Endometrial microvascular endothelial cells (primary cell): ENCODE data around the gene FYB1. TPM values are rescaled to one million over a fixed set of nuclear protein-coding genes. Genes with fewer than 3 reads are reported as not detected.

Source experiments
- in situ Hi-C: cut with HindIII; loops from 2 replicates; pipeline ENCODE4 v1.10.0; 2017; ENCODE audit warnings: low sequenced_read_pairs, low pct_unique_long_range_greater_than_20kb; ENCODE audit errors: inconsistent ontology term
- total RNA-seq: library from RNA; depleted of rRNA; stranded (reverse); fragments of >200 nt; gene quantifications from one replicate; pipeline ENCODE4 v1.2.3, GENCODE V29; 2015; ENCODE audit errors: inconsistent ontology term

Gene FYB1
- total RNA-seq, 1 donor from 2014 or later: not detected

- in situ Hi-C loops: no loop called here
Measured at GRCh38 chr5:39143151-39143860, 76.1 kb downstream of the FYB1 start.

- in situ Hi-C loops: no loop called here
Measured at GRCh38 chr5:39140558-39141168, 78.7 kb downstream of the FYB1 start.

GRCh38 chr5:39138892-39139291 is 80.5 kb downstream of the FYB1 start:
- in situ Hi-C loops: no loop called here

GRCh38 chr5:39137819-39138451 is 81.4 kb downstream of the FYB1 start:
- in situ Hi-C loops: no loop called here

GRCh38 chr5:39137391-39137790 is 82.0 kb downstream of the FYB1 start:
- in situ Hi-C loops: no loop called here

- in situ Hi-C loops: no loop called here
Measured at GRCh38 chr5:39132792-39133191, 86.6 kb downstream of the FYB1 start.

GRCh38 chr5:39132128-39132447 is 87.3 kb downstream of the FYB1 start:
- in situ Hi-C loops: no loop called here

GRCh38 chr5:39131210-39132127 is 87.9 kb downstream of the FYB1 start:
- in situ Hi-C loops: no loop called here

- in situ Hi-C loops: no loop called here
Measured at GRCh38 chr5:39130716-39131115, 88.6 kb downstream of the FYB1 start.

GRCh38 chr5:39121922-39122321 is 97.4 kb downstream of the FYB1 start:
- in situ Hi-C loops: no loop called here

GRCh38 chr5:39121315-39121714 is 98.0 kb downstream of the FYB1 start:
- in situ Hi-C loops: no loop called here

GRCh38 chr5:39120052-39120420 is 99.3 kb downstream of the FYB1 start:
- in situ Hi-C loops: no loop called here

GRCh38 chr5:39119404-39120051 is 99.8 kb downstream of the FYB1 start:
- in situ Hi-C loops: no loop called here

- in situ Hi-C loops: no loop called here
Measured at GRCh38 chr5:39118638-39119037, 100.7 kb downstream of the FYB1 start.

- in situ Hi-C loops: no loop called here
Measured at GRCh38 chr5:39117401-39117800, 102.0 kb downstream of the FYB1 start.

GRCh38 chr5:39116344-39117170 is 102.8 kb downstream of the FYB1 start:
- in situ Hi-C loops: no loop called here

- in situ Hi-C loops: no loop called here
Measured at GRCh38 chr5:39115644-39116343, 103.6 kb downstream of the FYB1 start.

- in situ Hi-C loops: no loop called here
Measured at GRCh38 chr5:39114155-39114554, 105.2 kb downstream of the FYB1 start.
